ENCODE measurements around the gene BANF1. TPM values are rescaled to one million over a fixed set of nuclear protein-coding genes. Genes with fewer than 3 reads are reported as not detected.
"Not testable (repeated sequence)": the region's sequence is repeated elsewhere in the genome, so short reads cannot be mapped to it uniquely, and the experiment has no call there.

BANF1 gene
- polyA plus RNA-seq, 1 donor: 218 TPM

GRCh38 chr11:66011239-66011784, 9.0 kb downstream of the BANF1 start:
- no peak for DNase-seq (ENCODE audit: low read depth)

GRCh38 chr11:66011785-66012303, 9.5 kb downstream of the BANF1 start, which contains the start of gene CST6:
Gene CST6, plus strand, starts transcription at chr11:66012008. Its CDS starts 37 bp downstream, at chr11:66012045.
- no peak for DNase-seq (ENCODE audit: low read depth)

GRCh38 chr11:66012371-66012945, 10.2 kb downstream of the BANF1 start:
- DNase-seq (ENCODE audit: low read depth): no peak

GRCh38 chr11:66012946-66013761, 10.9 kb downstream of the BANF1 start:
- no peak for DNase-seq (ENCODE audit: low read depth)

GRCh38 chr11:66013762-66014100, 11.4 kb downstream of the BANF1 start:
- no peak for DNase-seq (ENCODE audit: low read depth)

- DNase-seq (ENCODE audit: low read depth): no peak
Measured at GRCh38 chr11:66014804-66015453, 12.6 kb downstream of the BANF1 start.

GRCh38 chr11:66015454-66015881, 13.2 kb downstream of the BANF1 start:
- DNase-seq (ENCODE audit: low read depth): no peak

- DNase-seq (ENCODE audit: low read depth): no peak
Measured at GRCh38 chr11:66015936-66016792, 13.9 kb downstream of the BANF1 start.

- DNase-seq (ENCODE audit: low read depth): no peak
Measured at GRCh38 chr11:66016793-66017177, 14.5 kb downstream of the BANF1 start.

GRCh38 chr11:66017321-66017720, 15.0 kb downstream of the BANF1 start:
- no peak for DNase-seq (ENCODE audit: low read depth)

- no peak for DNase-seq (ENCODE audit: low read depth)
Measured at GRCh38 chr11:66020212-66020611, 17.9 kb downstream of the BANF1 start.

GRCh38 chr11:66020618-66021357, 18.5 kb downstream of the BANF1 start:
- DNase-seq (ENCODE audit: low read depth): no peak

GRCh38 chr11:66022401-66023185, 20.3 kb downstream of the BANF1 start:
- DNase-seq (ENCODE audit: low read depth): no peak

GRCh38 chr11:66023186-66023440, 20.8 kb downstream of the BANF1 start:
- DNase-seq (ENCODE audit: low read depth): not testable (repeated sequence)

GRCh38 chr11:66026017-66026529, 23.8 kb downstream of the BANF1 start, which contains the start of gene CATSPER1:
Gene CATSPER1, minus strand, starts transcription at chr11:66026479. Its CDS starts 100 bp downstream, at chr11:66026379.
- DNase-seq (ENCODE audit: low read depth): no peak

- DNase-seq (ENCODE audit: low read depth): no peak
Measured at GRCh38 chr11:66032957-66033735, 30.8 kb downstream of the BANF1 start.

GRCh38 chr11:66035653-66036333, 33.5 kb downstream of the BANF1 start:
- DNase-seq (ENCODE audit: low read depth): no peak

- no peak for DNase-seq (ENCODE audit: low read depth)
Measured at GRCh38 chr11:66036334-66036710, 34.0 kb downstream of the BANF1 start.
